AG10803 (cell line): ENCODE data around the gene CDS1.

Experiments used
- DNase-seq: peaks from one replicate; pipeline ENCODE4 v3.0.0; 2010; ENCODE audit warnings: low read depth
- H3K4me3 ChIP-seq: 2 replicates; pipeline ENCODE4 v1.5.1; 2011; ENCODE audit warnings: mild to moderate bottlenecking, low read length, control low read depth
- TF ChIP-seq, protein P1 (sequence below): conservative IDR thresholded peaks from 2 replicates; pipeline ENCODE4 v1.5.1; 2011; ENCODE audit warnings: mild to moderate bottlenecking, low read length, control low read depth, inconsistent platforms

CDS1 gene

DNA sequence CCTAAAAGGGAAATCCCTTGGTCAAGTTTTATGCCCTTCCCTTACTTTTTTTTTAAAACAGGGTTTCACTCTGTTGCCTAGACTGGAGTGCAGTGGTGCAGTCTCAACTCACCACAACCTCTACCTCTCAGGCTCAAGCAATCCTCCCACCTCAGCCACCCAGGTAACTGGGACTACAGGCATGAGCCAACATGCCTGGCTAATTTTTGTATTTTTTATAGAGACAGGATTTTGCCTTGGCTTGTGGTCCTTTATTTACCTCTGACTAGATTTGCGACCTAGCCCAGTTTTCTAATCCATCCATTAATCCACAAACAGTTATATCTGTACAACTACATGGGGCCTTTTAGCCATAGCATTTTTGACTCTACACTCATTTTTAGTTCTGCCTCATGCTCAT is 23.7 kb downstream of the CDS1 start:
- DNase-seq = no peak
- H3K4me3 ChIP-seq = no peak overlapping the region
- TF ChIP-seq, protein P1, sequence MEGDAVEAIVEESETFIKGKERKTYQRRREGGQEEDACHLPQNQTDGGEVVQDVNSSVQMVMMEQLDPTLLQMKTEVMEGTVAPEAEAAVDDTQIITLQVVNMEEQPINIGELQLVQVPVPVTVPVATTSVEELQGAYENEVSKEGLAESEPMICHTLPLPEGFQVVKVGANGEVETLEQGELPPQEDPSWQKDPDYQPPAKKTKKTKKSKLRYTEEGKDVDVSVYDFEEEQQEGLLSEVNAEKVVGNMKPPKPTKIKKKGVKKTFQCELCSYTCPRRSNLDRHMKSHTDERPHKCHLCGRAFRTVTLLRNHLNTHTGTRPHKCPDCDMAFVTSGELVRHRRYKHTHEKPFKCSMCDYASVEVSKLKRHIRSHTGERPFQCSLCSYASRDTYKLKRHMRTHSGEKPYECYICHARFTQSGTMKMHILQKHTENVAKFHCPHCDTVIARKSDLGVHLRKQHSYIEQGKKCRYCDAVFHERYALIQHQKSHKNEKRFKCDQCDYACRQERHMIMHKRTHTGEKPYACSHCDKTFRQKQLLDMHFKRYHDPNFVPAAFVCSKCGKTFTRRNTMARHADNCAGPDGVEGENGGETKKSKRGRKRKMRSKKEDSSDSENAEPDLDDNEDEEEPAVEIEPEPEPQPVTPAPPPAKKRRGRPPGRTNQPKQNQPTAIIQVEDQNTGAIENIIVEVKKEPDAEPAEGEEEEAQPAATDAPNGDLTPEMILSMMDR = no peak

DNA sequence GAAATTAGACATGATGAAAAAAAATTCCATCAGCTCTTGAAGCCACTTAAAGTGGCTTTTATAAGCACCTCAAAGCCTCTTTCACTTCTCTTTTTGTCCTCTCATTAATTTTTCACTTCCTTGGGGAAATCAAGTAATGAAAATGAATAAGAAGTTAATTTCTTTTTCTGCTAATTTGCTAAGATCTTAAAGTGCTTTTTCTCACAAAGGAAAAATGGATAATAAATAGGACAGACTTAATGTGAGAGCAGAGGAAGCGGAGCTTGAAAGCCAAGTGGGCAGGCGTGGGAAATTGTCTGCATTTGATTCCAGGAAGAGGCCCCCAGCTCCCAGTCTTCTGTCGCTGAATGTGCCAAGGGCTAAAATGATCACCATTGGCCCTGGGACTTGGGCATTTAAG is 28.6 kb downstream of the CDS1 start:
- no peak overlapping the region for H3K4me3 ChIP-seq
- DNase-seq = no peak
- TF ChIP-seq, protein P1 = no peak

DNA sequence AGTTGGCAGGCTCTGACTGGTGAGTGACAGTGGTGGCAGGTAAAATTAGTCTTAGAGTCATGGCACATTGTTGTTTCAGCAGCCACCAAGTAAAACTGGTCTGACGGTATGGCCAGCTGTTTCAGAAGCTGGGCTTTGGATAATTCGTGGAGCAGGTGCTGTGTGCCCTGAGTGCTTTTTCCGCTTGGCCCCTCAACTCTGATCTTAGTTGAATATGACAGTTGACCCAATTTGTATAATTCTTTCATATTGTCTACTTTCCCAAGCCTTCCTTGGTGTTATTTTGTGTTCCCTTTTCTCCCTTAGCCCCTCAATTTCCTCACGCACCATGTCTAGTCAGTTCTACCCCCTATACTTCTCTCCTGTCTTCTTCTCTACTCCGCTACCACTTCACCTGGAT is 32.0 kb downstream of the CDS1 start:
- TF ChIP-seq, protein P1 = no peak
- no peak for DNase-seq
- H3K4me3 ChIP-seq = no peak overlapping the region

DNA sequence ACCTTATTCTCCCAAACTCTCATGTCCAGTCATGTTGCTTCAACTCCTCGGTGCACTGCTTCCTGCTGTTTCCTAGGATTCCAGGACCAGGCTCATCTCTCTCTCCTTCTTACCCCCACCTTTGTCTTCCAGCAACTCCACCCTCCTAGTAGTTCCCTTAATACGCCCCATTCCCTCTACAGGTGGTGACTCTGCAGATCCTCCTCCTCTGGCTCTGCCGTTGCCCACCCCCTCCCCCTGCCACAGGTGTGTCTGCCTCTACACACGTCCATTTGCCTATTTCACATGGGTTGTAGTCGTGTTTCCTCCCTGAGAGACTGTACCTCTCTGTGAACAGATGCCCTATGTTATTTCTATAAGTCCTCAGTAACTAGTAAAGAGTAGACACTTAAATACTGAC is 32.4 kb downstream of the CDS1 start:
- no peak overlapping the region for H3K4me3 ChIP-seq
- DNase-seq = no peak
- TF ChIP-seq, protein P1 = no peak

DNA sequence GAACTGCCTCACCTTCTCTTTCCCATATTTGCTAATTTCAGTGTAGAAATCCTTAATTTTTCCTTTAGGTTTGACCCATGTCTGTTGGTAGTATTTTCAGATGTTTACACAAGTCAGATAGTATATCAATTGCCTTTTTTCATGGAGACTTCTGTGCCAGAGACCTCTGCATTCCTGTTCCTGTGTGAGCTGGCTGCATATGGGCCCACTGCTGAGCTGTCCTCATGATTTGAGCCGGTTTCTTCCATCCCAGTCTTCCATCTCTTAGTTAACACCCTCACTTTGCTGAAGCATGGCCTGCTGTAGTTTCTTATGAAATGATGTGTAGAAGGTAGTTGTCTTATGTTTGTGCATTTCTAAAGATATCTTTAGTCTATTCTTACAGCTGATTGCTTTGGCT is 40.0 kb downstream of the CDS1 start:
- no peak for DNase-seq
- TF ChIP-seq, protein P1 = no peak

DNA sequence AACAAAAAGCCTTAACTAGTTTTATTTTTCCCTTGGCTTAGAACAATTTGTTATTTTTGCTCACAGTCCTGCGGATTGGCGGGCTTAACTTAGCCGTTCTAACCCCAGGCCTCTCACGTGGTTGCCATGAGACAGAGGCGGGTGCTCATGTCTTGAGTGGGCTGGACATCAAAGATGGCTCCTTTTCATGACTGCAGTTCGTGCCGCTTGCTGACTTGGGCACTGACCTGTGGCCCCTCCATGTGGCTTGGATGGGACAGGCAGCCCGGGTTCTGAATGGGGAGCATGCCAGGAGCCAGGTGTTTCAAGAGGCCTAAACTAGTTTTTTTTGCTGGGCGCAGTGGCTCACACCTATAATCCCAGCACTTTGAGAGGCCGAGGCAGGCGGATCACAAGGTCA is 40.7 kb downstream of the CDS1 start:
- no peak for DNase-seq
- TF ChIP-seq, protein P1 = no peak
- H3K4me3 ChIP-seq = no peak overlapping the region

More for the DNA sequence above, 40.0 kb downstream of the CDS1 start:
- no peak overlapping the region for H3K4me3 ChIP-seq

DNA sequence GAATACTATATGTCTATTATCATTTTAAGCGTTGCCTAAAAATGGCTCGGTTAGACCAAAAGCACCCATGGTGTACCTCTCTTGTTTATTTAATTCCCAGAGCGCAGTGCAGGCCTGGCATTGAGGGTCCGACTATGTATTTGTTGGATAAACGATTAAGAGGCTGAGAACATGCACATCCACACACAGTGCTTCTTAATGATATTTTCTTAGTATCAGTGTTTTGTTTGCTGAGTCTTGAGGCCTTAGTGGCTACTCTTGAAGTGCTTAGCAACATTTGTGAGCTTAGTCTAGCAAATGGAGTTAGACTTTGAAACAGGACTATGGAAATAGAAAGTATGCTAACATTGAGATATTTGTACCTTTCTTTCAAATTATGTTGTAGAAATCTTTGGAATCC is 43.7 kb downstream of the CDS1 start:
- TF ChIP-seq, protein P1 = no peak
- DNase-seq = no peak
- no peak overlapping the region for H3K4me3 ChIP-seq
